Neural cell (in vitro differentiated cells): ENCODE results near the gene RFWD3.

Experiments
- POLR2AphosphoS5 ChIP-seq: IDR thresholded peaks from 2 replicates; pipeline ENCODE4 v1.6.1; 2012
- TF ChIP-seq, protein P1 (sequence below): fragments of 450-650 bp; IDR thresholded peaks from 2 replicates; pipeline ENCODE4 v1.5.1; 2014; ENCODE audit warnings: antibody characterized with exemption, mild to moderate bottlenecking, moderate library complexity; ENCODE audit not compliant: poor library complexity, severe bottlenecking

DNA sequence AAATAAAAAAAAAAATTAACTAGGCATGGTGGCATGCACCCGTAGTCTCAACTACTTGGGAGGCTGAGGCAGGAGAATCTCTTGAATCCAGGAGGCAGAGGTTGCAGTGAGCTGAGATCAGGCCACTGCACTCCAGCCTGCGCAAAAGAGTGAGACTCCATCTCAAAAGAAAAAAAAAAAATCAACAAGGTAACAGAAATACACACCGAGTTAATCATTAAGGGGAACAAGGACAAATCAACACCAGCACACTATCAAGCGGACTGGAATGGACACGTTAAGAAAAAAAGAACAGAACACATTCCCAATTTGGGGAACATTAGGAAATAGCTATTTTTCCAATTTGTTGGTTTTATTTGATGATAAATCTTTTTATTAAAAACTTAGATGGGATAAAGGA lies 31.4 kb downstream of the RFWD3 start:
- TF ChIP-seq, protein P1, sequence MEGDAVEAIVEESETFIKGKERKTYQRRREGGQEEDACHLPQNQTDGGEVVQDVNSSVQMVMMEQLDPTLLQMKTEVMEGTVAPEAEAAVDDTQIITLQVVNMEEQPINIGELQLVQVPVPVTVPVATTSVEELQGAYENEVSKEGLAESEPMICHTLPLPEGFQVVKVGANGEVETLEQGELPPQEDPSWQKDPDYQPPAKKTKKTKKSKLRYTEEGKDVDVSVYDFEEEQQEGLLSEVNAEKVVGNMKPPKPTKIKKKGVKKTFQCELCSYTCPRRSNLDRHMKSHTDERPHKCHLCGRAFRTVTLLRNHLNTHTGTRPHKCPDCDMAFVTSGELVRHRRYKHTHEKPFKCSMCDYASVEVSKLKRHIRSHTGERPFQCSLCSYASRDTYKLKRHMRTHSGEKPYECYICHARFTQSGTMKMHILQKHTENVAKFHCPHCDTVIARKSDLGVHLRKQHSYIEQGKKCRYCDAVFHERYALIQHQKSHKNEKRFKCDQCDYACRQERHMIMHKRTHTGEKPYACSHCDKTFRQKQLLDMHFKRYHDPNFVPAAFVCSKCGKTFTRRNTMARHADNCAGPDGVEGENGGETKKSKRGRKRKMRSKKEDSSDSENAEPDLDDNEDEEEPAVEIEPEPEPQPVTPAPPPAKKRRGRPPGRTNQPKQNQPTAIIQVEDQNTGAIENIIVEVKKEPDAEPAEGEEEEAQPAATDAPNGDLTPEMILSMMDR = no peak
- TF ChIP-seq POLR2AphosphoS5 = no peak
